Kidney (tissue), 14 donors: Measurements from ENCODE around the gene NKX1-1. TPM values are rescaled to one million over a fixed set of nuclear protein-coding genes. Genes with fewer than 3 reads are reported as not detected.

Experiments used
- DNase-seq, 5 donors: peaks; one replicate each; pipeline ENCODE4 v3.0.0-alpha.2; 2013 to 2020
- FAIRE-seq: peaks from 2 replicates; lab custom pipeline; 2012; peaks lifted over from hg19 to GRCh38; lab: Jason Lieb, UNC
- H3K27ac ChIP-seq, 2 donors: one replicate each; pipeline ENCODE4 v1.7.0; 2013; ENCODE audit warnings: low read depth in 2 of 2, low read length in 2 of 2, inconsistent platforms in 1 of 2
- H3K27me3 ChIP-seq: one replicate; pipeline ENCODE4 v1.7.1; 2013; ENCODE audit warnings: low read length, inconsistent platforms; ENCODE audit not compliant: control insufficient read depth, insufficient read depth
- H3K36me3 ChIP-seq, 3 donors: one replicate each; pipeline versions ENCODE4 v1.7.0 to v1.7.1; 2013; ENCODE audit warnings: low read length in 3 of 3, control low read depth in 1 of 3, inconsistent platforms in 1 of 3; ENCODE audit not compliant: insufficient read depth in 3 of 3, control insufficient read depth in 2 of 3
- H3K4me1 ChIP-seq, 3 donors: one replicate each; pipeline versions ENCODE4 v1.7.0 to v1.7.1; 2013; ENCODE audit warnings: low read length in 3 of 3, inconsistent platforms in 1 of 3, low read depth in 1 of 3; ENCODE audit not compliant: control insufficient read depth in 2 of 3, insufficient read depth in 2 of 3
- H3K4me3 ChIP-seq, 3 donors: one replicate each; pipeline versions ENCODE4 v1.7.0 to v1.8.1; 2013; ENCODE audit warnings: low read length in 3 of 3, control low read depth in 1 of 3, inconsistent platforms in 1 of 3
- H3K9ac ChIP-seq, 3 donors: one replicate each; pipeline versions ENCODE4 v1.7.0 to v1.7.1; 2013; ENCODE audit warnings: low read length in 3 of 3, control low read depth in 1 of 3, inconsistent platforms in 1 of 3
- H3K9me3 ChIP-seq, 3 donors: one replicate each; pipeline versions ENCODE4 v1.7.0 to v1.7.1; 2013; ENCODE audit warnings: low read length in 3 of 3, control low read depth in 1 of 3, inconsistent platforms in 1 of 3; ENCODE audit not compliant: control insufficient read depth in 2 of 3, insufficient read depth in 1 of 3
- CTCF ChIP-seq: IDR thresholded peaks from 3 replicates; pipeline ENCODE4 v1.5.1; 2012; ENCODE audit warnings: mild to moderate bottlenecking, moderate library complexity, borderline replicate concordance; ENCODE audit not compliant: insufficient read depth; ENCODE audit errors: extremely low read depth
- intact Hi-C: fragments of 100-400 bp; cut with DNase I; formaldehyde crosslinking; loops from one replicate; pipeline ENCODE4 v1.11.1; 2022
- polyA plus RNA-seq: library from polyadenylated mRNA; stranded (reverse); fragments of 350-450 nt; fragmentation: Illumina TruSeq; extraction: RNeasy Lipid Tissue Mini Kit (QIAGEN cat#74804); gene quantifications from one replicate; pipeline ENCODE4 v1.2.3, GENCODE V29; 2014; ENCODE audit warnings: low read depth, low replicate concordance; ENCODE audit not compliant: insufficient read depth
- total RNA-seq: library from RNA; stranded (reverse); fragmentation: NEBNext Ultra II Directional; extraction: Animal tissue kit (Norgen Biotek cat#: 25700); gene quantifications from one replicate; pipeline ENCODE4 v1.2.1, GENCODE V29; 2021
- donor health status: control.
- donor health status: control.
- donor health status: control.
- donor health status: control.
- donor health status: control.
- donor health status: DM: yes; HTN: yes; CAD: no.
- donor health status: Normal renal cell carcinoma (clear cell type).

The NKX1-1 gene
- total and polyA plus RNA-seq, 2 donors from 2014 or later: not detected

GRCh38 chr4:1449475-1449832 is 43.2 kb upstream of the NKX1-1 start:
- intact Hi-C loops: no loop called here
- H3K4me3 ChIP-seq: no peak overlapping the region
- TF ChIP-seq CTCF: no peak
- no peaks in the 10 kb centered on the region for H3K36me3 ChIP-seq
- H3K4me1 ChIP-seq: no peaks in the 10 kb centered on the region
- H3K27me3 ChIP-seq: no peaks in the 10 kb centered on the region
- peaks cover 0 to 5% (median 4%) of the 10 kb centered on the region in 3 donors for H3K9me3 ChIP-seq
- H3K27ac ChIP-seq: no peak overlapping the region
- no peak overlapping the region for H3K9ac ChIP-seq
- DNase-seq: no peak
- no peak for FAIRE-seq

GRCh38 chr4:1448589-1449420 is 42.6 kb upstream of the NKX1-1 start:
- Histone ChIP-seq H3K27me3 (no peaks in the 10 kb centered on the region), H3K4me1 (no peaks in the 10 kb centered on the region), H3K27ac (no peak overlapping the region), H3K9me3 (peaks cover 0 to 5% (median 4%) of the 10 kb centered on the region in 3 donors), H3K9ac (no peak overlapping the region), H3K36me3 (no peaks in the 10 kb centered on the region), H3K4me3 (no peak overlapping the region)
- no peak for FAIRE-seq
- no peak for DNase-seq
- no peak for TF ChIP-seq CTCF
- intact Hi-C loops: no loop called here

- TF ChIP-seq CTCF: no peak
- Histone ChIP-seq H3K4me1 (no peaks in the 10 kb centered on the region), H3K27ac (no peak overlapping the region), H3K36me3 (no peaks in the 10 kb centered on the region), H3K9me3 (peaks cover 0 to 4% (median 3%) of the 10 kb centered on the region in 3 donors), H3K27me3 (no peaks in the 10 kb centered on the region), H3K4me3 (no peak overlapping the region), H3K9ac (no peak overlapping the region)
- DNase-seq (no peak), FAIRE-seq (no peak)
- intact Hi-C loops: no loop called here
Measured at GRCh38 chr4:1447676-1448588, 41.7 kb upstream of the NKX1-1 start.
